Psoas muscle (tissue), 8 donors: ENCODE data around the gene CCDC188. TPM values are rescaled to one million over a fixed set of nuclear protein-coding genes. Genes with fewer than 3 reads are reported as not detected.

ENCODE experiments used
- ATAC-seq, 4 donors: fragments of 200-7000 bp; cut with Tn5 transposase; one replicate each; pipeline ENCODE4 v1.9.1; 2020; ENCODE audit warnings: moderate library complexity in 3 of 4, mild to moderate bottlenecking in 2 of 4
- DNase-seq, 2 donors: peaks; one replicate each; pipeline ENCODE4 v3.0.0-alpha.2; 2020
- H3K27ac ChIP-seq: fragments of 200-600 bp; one replicate; pipeline ENCODE4 v1.8.0; 2022
- H3K27me3 ChIP-seq, 3 donors: fragments of 200-600 bp in 1 of 3; one replicate each; pipeline versions ENCODE4 v1.6.1 to v1.8.0; 2013 to 2022; ENCODE audit warnings: low read length in 2 of 3, mild to moderate bottlenecking in 2 of 3, moderate library complexity in 1 of 3; ENCODE audit not compliant: insufficient read depth in 3 of 3
- H3K36me3 ChIP-seq, 2 donors: fragments of 200-600 bp in 1 of 2; one replicate each; pipeline versions ENCODE4 v1.6.1 to v1.8.0; 2013 to 2022; ENCODE audit warnings: low read depth in 1 of 2, mild to moderate bottlenecking in 1 of 2, moderate library complexity in 1 of 2; ENCODE audit not compliant: insufficient read depth in 1 of 2
- H3K4me1 ChIP-seq: fragments of 200-600 bp; one replicate; pipeline ENCODE4 v1.8.0; 2022
- H3K4me3 ChIP-seq: fragments of 200-600 bp; one replicate; pipeline ENCODE4 v1.8.0; 2022; ENCODE audit warnings: mild to moderate bottlenecking
- H3K9me3 ChIP-seq: fragments of 200-600 bp; one replicate; pipeline ENCODE4 v1.8.0; 2022
- CTCF ChIP-seq: fragments of 200-600 bp; IDR thresholded peaks from one replicate; pipeline ENCODE4 v1.8.0; 2022; ENCODE audit warnings: antibody characterized with exemption
- WGBS, 3 donors: extraction: QIAGEN DNeasy Blood & Tissue Kit; methylation state at CpG; one replicate each; pipeline versions ENCODE4 v1.1.6 to v1.1.7; 2013; 5-methylcytosine and 5-hydroxymethylcytosine counted together
- intact Hi-C, 2 donors: fragments of 100-400 bp; cut with DNase I; formaldehyde crosslinking; loops; one replicate each; pipeline versions ENCODE4 v1.11.0 to v1.14.2; 2022
- polyA plus RNA-seq, 3 donors: library from polyadenylated mRNA; stranded (reverse); fragments of 200-250 nt; gene quantifications; one replicate each; pipeline ENCODE4 v1.2.3, GENCODE V29; 2013
- total RNA-seq, 4 donors: library from RNA; stranded (reverse); fragmentation: NEBNext Ultra II Directional in 2 of 4; extraction: Animal tissue kit (Norgen Biotek cat#: 25700) in 2 of 4; gene quantifications; one replicate each; pipeline versions ENCODE4 v1.2.1 to v1.2.4, GENCODE V29; 2021 to 2023
- donor health status: healthy with polysubstance abuse.
- donor health status: DM: no; HTN: no; CAD: no; lungs with moderate emphysema.
- donor health status: Bipolar disorder and iron deficiency.
- donor health status: healthy.
- donor health status: DM: yes; HTN: yes; CAD: no.
- donor health status: DM: no; HTN: no; CAD: no.
- donor health status: DM: no; HTN: no; CAD: no.
- donor health status: DM: yes; HTN: yes; CAD: no.

CCDC188 gene
- total and polyA plus RNA-seq, 7 donors, result 0.09 to 0.38 (median 0.17) TPM; not detected in 2

- intact Hi-C loops, result no loop called here
- no peaks in the 10 kb centered on the region for H3K9me3 ChIP-seq
- 82 to 89% (median 82%) methylated on average over 8 of the region's 8 CpGs for WGBS, 3 donors
- no peak overlapping the region for H3K4me3 ChIP-seq
- no peak for TF ChIP-seq CTCF
- H3K27ac ChIP-seq, result no peak overlapping the region
- peak in 1 of 2 donors; percentile 19 for DNase-seq
- H3K4me1 ChIP-seq, result peaks cover 27% of the 10 kb centered on the region
- H3K36me3 ChIP-seq, result peaks cover 3 to 88% of the 10 kb centered on the region in 2 donors
- H3K27me3 ChIP-seq, result no peaks in the 10 kb centered on the region
- ATAC-seq, result no peak
Measured at GRCh38 chr22:20101638-20102037, 49.2 kb downstream of the CCDC188 start.

DNA sequence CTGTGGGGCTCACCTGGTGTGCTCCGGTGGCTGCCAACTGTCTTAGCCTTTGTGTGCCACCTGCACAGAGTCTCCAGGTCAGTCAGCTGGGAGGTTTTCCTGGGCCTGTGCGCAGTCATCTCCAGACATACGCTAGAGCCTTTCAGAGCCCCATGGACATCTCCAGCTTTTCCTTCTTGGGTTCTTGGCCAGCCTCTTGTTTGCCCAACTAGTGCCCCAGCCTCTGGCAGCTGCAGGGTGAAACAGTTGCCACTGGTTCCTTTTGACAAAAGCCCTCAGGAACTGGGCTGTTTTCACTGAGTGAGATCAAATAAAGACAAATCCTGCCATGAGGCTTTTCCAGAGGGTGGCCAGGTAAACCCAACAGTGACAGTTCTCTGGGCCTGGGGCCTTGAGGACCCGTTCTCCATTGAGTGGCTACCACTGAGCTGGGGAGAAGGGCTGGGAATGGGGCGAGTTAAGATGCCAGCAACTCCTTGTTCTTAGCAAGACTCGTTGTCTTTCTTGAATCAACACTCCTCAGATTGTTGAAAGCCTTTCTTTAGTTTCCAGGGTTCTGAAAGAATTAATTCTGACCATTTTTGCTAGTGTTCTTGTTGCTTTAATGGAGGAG, 51.6 kb downstream of the CCDC188 start:
- DNase-seq, result no peak
- intact Hi-C loops, result no loop called here
- Histone ChIP-seq H3K9me3 (no peaks in the 10 kb centered on the region), H3K4me1 (peaks cover 8% of the 10 kb centered on the region), H3K36me3 (peaks cover 3 to 90% of the 10 kb centered on the region in 2 donors), H3K27me3 (no peaks in the 10 kb centered on the region), H3K27ac (peak overlapping the region; percentile 4), H3K4me3 (no peak overlapping the region)
- WGBS, 3 donors, result 88 to 95% (median 95%) methylated on average over 6 of the region's 6 CpGs
- no peak for TF ChIP-seq CTCF
- ATAC-seq, result no peak

Other genes starting within 250 kb of the CCDC188 start
- 100 to 1,000 TPM in 2 of 4 donors, 10 to 100 TPM in 2; 63.6 to 146 (median 115) TPM for gene COMT, start 209.3 kb downstream of the CCDC188 start, total RNA-seq
- 100 to 1,000 TPM; 100 to 142 (median 117) TPM for gene COMT, start 209.3 kb downstream of the CCDC188 start, polyA plus RNA-seq
- gene TXNRD2, start 209.2 kb downstream of the CCDC188 start, total RNA-seq, result 10 to 100 TPM; 18.4 to 35.1 (median 24.5) TPM
- gene TXNRD2, start 209.2 kb downstream of the CCDC188 start, polyA plus RNA-seq, result 10 to 100 TPM; 13.7 to 23.5 (median 16.0) TPM
- 10 to 100 TPM in 2 of 4 donors, 1 to 10 TPM in 2; 8.7 to 28.0 (median 14.8) TPM for gene ARVCF, start 134.2 kb downstream of the CCDC188 start, total RNA-seq
- 1 to 10 TPM; 3.6 to 7.3 (median 7.0) TPM for gene ARVCF, start 134.2 kb downstream of the CCDC188 start, polyA plus RNA-seq
- gene TANGO2, start 129.9 kb downstream of the CCDC188 start, total RNA-seq, result 10 to 100 TPM; 20.6 to 41.0 (median 36.4) TPM
- 10 to 100 TPM; 28.2 to 73.3 (median 28.5) TPM for gene TANGO2, start 129.9 kb downstream of the CCDC188 start, polyA plus RNA-seq
- 10 to 100 TPM; 12.2 to 19.5 (median 15.0) TPM for gene DGCR8, start 70.8 kb downstream of the CCDC188 start, total RNA-seq
- gene DGCR8, start 70.8 kb downstream of the CCDC188 start, polyA plus RNA-seq, result 10 to 100 TPM; 10.5 to 21.5 (median 15.3) TPM
- gene RANBP1, start 35.0 kb downstream of the CCDC188 start, total RNA-seq, result 10 to 100 TPM; 32.2 to 55.7 (median 49.0) TPM
- 100 to 1,000 TPM in 1 of 3 donors, 10 to 100 TPM in 2; 44.1 to 161 (median 57.8) TPM for gene RANBP1, start 35.0 kb downstream of the CCDC188 start, polyA plus RNA-seq
- gene TRMT2A, start 33.8 kb downstream of the CCDC188 start, total RNA-seq, result 10 to 100 TPM; 20.5 to 34.1 (median 24.9) TPM
- gene TRMT2A, start 33.8 kb downstream of the CCDC188 start, polyA plus RNA-seq, result 10 to 100 TPM; 20.8 to 32.4 (median 31.6) TPM
- 10 to 100 TPM; 15.8 to 23.7 (median 22.2) TPM for gene ZDHHC8, start 19.3 kb downstream of the CCDC188 start, total RNA-seq
- gene ZDHHC8, start 19.3 kb downstream of the CCDC188 start, polyA plus RNA-seq, result 10 to 100 TPM in 2 of 3 donors, 1 to 10 TPM in 1; 9.7 to 11.8 (median 10.8) TPM
- gene RTN4R, start 117.3 kb upstream of the CCDC188 start, total RNA-seq, result 1 to 10 TPM in 1 of 4 donors, under 1 TPM in 3; 0.22 to 2.4 (median 0.64) TPM
- gene RTN4R, start 117.3 kb upstream of the CCDC188 start, polyA plus RNA-seq, result under 1 TPM; 0.12 to 0.36 (median 0.30) TPM
- gene DGCR6L, start 169.0 kb upstream of the CCDC188 start, total RNA-seq, result 10 to 100 TPM; 33.2 to 44.9 (median 37.8) TPM
- gene DGCR6L, start 169.0 kb upstream of the CCDC188 start, polyA plus RNA-seq, result 10 to 100 TPM; 55.2 to 87.2 (median 70.2) TPM
- gene ZNF74, start 243.1 kb upstream of the CCDC188 start, total RNA-seq, result 1 to 10 TPM; 2.4 to 4.8 (median 4.3) TPM
- 1 to 10 TPM; 2.1 to 4.6 (median 2.2) TPM for gene ZNF74, start 243.1 kb upstream of the CCDC188 start, polyA plus RNA-seq